Embryonic facial prominence (tissue), 1 donor: ENCODE results near the gene ENHO.
"Not testable (repeated sequence)": the region's sequence is repeated elsewhere in the genome, so short reads cannot be mapped to it uniquely, and the experiment has no call there.

Source experiments
- DNase-seq: peaks from one replicate; pipeline ENCODE4 v3.0.0-alpha.2; 2016; ENCODE audit errors: extremely low spot score

Gene ENHO

DNA sequence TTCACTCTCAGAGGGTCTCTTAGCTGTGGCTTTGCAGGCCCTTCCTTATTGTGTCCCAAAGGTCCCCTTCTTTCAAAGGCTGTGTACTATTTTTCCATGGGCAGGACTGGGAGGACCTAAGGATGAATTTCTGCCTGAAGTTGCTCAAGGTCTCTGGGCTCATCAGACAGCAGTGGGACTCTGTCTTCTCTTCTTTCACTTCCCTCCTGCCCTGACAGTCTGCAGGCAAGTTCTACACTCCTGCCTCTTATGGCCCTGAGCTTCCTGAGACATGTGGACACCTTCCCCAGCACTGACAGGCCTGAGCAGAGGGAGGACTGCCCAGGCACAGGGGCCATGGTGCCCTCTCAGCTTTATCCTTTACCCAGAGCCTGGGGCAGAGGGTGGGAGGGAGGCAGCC is 14.8 kb downstream of the ENHO start:
- DNase-seq = no peak

DNA sequence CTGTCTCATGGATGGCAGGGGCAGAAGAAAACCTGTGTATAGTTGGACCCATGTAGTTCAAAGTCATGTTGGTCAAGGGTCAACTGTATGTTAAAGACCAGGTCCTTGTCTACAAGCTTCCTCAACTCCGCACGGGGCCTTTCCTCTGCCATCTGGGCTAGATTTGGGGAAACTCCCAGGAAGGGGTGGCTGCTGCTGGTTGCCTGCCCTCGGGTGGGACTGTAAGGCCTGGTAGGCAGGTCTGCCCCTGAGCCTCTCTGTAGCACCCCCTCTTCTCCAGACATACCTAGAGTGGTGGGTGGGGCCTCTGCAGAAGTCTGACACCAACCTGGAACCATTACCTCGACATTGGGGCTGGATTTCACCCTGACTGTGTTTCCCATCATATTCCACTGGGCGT is 15.2 kb downstream of the ENHO start:
- no peak for DNase-seq

DNA sequence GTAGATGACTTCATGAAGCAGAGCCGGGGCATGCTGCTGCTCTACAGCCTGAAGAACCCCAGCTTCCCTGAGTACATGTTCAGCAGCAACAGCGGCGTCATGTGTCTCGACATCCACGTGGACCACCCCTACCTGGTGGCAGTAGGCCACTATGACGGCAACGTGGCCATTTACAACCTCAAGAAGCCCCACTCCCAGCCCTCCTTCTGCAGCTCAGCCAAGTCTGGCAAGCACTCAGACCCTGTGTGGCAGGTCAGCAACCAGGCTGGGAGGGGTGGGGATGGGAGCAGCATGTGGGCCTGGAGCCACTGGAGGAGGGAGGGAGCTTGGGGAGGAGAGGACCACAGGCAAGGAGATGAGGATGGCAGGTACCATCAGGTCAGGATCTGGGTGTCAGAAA is 16.2 kb downstream of the ENHO start:
- no peak for DNase-seq

DNA sequence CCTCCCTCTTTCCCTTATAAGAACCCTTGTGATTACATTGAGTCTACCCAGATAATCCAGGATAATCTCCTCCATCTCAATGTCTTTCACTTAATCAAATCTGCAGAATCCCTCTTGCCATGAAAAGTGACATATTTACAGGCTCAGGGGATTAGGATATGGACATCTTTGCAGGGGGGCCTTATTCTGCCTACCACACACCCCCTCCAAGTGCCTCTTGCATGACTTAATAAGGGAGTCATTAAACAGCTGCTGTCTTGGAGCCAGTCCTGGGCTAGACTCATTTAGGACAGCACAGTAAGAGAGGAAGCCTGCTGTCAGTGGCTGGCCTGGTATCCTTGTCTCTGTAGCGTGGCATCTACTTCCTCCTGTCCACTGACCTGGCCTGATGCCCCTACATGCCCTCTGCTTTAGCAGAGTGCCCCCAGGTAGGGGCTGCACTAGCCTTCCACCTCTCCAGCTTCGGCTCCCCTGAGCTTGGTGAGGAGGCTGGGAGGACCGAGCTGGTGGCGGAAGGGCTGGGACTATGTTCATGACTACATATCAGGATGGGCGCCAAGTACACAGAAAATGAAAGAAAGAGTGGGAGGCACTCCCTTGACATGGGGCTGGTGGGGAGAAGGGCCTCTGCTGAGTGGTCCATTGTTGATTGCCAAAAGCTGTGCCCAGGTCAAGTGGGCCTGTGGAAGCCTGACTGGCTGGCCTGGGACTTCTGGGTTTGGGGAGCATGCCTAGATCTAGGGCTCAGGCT is 17.2 kb downstream of the ENHO start:
- no peak for DNase-seq

DNA sequence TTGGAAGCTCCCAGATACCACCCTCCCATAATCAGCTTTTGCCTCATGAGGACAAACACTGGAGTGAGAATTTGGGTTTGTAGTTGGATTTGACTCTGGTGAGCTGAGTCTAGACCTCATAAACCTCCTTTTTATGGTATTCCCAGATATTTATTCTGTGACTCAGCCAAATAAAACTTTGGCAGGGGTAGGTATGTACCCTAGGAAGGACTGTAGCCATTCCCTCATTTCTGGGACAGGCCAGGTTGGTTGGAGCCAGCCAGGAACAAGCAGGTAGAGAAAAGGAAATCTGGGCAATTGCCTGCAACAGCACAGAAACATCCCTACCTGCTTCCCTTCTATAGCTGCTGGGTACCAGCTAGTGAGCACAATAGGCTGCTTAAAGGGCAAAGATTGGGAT is 19.4 kb downstream of the ENHO start:
- DNase-seq = no peak

DNA sequence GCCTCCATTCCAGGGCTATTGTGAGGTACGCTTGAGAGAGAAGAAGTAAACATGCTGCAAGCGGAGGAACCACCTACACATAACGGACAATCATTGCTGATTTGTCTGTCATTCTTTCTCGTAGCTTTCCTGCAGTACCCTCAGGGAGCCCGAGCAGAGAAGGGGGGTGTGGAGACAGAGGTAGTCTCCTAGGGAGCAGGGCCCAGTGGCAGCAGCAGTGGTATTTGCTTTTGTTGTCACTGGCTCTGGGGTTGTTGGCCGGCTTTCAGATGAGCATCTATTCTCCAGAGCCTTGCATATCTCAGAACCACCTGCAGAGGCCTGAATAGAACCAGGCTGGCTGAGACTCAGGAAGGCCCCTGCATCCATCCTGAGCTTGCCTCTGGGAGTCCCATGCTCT is 19.9 kb downstream of the ENHO start:
- no peak for DNase-seq

DNA sequence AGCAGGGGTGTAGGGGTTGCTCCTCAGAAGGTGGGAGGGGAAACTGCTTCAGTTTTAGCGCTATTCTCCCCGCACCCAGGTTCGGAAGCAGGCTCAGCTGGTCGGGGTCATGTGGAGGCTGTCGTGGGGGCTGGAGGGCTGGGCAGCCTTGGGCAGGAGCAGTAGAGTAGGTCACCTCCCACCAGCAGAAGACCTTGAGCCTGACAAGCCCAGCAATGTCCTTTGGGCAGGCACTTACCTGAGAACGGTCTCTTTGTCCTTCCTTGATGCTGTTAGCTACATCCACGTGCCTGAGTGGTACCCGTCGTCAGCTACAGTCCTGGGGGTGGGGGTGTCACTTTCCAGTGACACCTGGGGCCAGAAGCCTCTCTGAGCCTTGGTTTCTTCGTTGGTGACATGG is 20.3 kb downstream of the ENHO start:
- DNase-seq = no peak

DNA sequence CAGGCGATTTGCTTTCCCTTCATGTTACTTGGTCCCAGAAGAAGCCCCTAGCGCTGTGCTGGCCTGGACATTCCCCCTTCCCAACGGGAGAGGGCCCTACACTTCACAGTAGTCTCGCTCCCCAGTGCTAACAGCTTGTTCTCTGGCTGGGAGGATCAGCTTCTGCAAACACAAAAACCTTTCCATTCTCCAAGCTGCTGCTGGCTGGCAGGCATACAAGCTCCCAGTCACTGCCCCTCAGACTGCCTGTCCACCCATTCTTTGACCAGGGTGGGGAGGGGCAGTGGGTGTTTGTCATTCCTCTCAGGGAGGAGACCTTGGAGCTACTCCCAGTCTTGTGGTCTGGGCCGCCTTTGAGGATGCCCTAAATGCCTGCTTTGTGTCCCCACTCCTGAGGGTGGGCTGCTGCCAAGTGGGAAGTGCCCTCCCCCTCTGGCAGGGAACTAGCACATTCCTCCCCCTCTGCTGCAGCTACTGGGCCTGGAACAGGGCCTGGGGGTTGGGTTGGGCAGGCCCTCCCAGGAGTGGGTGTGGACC is 20.8 kb downstream of the ENHO start:
- no peak for DNase-seq

DNA sequence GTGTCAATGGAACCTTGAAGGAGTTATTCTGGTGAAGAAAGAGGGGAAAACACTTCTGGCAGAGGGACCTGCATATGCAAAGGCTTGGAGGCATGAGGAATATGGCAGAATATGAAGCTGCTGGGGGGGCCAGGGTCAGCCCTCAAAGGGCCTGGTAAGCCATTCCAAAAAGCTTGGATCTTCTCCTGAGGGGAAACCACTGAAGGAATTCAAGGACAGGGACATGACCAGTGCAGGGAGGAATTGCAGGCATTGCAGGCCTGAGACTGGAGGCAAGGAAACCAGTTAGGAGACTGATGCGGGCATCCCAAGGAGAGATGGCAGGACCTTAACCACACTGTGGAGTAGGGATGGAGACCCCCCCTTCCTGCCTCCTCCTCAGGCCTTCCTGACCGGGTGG is 21.4 kb downstream of the ENHO start:
- no peak for DNase-seq

DNA sequence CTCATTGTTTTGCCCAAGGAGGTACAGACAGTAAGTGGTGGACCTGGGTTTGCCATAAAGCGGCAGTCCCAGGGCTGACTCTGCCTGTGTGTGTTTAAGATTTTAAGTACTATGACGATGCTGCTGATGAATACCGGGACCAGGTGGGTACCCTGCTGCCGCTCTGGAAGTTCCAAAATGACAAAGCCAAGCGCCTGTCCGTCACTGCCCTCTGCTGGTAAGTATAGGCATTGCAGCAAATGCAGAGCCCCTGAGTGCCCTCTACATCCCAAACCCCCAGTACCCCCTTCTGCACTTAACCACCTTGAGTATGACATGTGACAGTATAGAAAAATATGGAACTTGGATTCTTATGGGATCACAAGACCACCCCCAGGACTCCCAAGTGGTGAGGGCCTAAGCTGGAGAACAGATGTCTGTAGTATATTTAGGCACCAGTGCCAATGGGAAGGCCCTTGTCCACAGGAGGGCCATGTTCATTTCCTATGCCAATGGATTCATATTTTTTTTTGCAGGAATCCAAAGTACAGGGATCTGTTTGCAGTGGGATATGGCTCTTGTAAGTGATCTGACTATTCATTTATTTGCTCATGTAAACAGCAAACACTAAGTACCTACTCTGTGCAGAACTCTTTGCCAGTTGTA is 22.0 kb downstream of the ENHO start:
- no peak for DNase-seq

DNA sequence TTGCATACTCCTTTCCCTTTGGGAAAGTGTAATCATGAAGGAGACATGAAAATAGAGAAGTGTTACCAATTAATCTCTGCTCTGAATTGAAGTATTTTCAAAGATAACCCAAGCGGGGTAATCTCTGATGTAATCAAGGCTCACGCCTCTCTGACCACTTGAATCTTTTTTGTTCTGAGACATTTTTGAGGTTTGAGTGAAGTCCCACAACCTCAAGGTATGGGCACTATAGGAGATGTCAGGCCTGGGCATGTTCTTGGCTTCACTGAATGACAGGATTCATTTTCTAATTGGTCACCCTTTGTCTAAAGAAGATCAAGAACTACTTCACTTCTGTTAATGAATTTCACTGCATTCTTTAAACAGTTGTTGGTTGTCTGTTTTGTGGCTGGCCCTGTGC is 23.7 kb downstream of the ENHO start:
- no peak for DNase-seq

DNA sequence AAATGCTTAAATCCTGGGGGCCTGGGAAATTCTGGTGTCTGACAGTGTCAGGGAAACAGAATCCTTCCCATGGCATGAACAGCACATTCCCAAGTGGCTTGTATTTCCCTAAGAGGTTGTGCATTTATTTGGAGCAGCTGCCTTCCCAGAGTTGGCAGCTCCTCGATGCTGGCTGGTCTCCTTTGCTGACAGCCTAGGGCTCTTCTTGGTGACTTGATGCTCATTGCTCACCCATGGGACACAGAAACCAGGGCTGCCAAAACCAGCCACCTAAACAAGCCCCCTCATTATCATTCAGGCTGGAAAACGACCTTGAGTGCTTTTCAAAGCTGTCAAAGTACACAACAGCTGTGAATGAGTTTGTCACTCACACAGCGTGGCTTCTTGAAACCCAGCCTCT is 24.2 kb downstream of the ENHO start:
- no peak for DNase-seq

DNA sequence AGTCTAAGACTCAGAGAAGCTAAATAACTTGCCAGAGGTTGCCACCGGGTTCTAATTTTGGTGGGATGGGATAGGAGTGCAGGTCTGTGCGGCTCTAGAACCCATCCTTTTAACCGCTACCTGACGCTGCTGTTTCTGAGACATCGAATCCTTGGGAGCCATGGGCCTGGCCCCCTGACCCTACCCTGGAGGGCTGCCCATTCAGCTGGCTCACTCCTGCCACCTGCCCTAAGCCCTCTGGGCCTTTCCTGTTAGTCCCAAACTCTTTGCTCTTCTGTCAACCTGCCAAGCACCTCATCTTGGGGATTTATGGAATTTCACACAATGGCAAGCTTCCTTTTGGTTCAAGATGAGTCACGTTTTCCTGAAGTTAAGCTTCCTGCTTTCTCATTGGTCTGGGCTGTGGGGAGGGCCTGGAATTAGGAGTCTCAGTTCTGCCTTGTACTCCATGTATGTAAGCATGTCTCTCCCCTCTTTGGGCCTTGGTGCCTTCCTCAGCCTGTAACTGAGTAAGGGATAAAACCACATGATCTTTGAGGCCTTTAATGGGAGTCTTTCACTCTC is 26.6 kb downstream of the ENHO start:
- no peak for DNase-seq

DNA sequence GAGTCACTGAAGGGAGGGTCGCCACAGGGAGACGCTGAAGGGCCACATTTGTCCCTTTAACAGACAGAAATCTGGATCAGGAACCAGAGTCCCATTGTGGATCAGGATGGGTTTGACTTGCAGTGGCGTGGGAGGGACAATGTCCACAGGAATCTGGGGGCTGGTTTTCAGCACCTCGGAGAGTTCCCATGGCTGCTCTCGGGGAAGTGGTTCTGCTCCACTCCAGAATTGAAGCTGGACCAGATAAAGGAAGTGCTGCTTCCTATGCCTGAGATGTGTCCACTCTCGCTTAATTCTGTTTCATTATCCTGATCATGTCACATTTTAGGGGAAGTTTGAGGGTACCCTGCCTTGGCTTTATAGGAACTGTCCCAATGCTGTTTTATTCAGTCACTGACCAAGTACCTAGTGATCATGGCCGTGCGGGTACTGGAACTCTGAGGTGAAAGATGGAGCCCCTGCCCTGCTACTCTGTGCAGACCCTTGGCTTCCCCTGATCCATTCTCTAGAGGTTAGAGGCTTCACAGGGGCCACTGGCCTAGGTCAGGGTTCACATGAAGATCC is 28.7 kb downstream of the ENHO start:
- DNase-seq = no peak

DNA sequence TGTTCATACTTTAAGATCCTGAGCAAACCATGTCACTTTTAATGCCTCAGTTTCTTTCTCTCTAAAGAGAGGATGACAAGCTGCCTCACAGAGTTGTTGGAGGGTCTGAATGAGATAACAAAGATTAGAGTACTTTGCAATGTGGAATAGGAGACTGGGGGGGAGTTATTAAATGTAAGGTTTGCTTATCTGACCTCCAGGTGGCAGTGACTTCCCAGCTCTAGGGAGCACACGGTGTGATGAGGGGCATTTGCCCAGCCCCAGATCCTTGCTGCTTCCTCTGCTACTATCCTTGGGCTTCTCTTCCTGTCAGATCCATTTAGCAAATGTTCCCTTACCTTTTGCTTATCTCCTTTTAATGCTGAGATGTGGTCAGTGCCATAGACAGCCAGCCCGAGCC is 30.7 kb downstream of the ENHO start:
- DNase-seq = no peak

DNA sequence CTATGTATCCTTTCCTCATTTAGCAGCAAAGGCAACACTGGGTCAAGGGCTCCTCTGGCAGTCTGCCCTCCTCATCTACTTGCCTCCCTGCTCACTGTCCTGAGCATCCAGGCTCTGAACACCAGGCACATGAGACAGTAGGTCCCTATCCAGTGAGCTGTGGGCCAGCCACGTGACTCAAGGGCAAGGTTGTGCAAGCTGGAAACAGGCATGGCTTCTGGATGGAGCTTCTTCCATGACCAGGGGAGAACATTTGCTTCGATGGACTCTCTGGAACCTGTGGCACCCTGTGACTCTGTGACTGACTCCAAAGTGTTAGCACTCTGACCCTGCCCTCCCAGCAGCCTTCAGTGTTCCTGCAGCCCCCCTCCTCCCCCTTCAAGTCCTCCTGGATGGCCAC is 31.2 kb downstream of the ENHO start:
- no peak for DNase-seq

DNA sequence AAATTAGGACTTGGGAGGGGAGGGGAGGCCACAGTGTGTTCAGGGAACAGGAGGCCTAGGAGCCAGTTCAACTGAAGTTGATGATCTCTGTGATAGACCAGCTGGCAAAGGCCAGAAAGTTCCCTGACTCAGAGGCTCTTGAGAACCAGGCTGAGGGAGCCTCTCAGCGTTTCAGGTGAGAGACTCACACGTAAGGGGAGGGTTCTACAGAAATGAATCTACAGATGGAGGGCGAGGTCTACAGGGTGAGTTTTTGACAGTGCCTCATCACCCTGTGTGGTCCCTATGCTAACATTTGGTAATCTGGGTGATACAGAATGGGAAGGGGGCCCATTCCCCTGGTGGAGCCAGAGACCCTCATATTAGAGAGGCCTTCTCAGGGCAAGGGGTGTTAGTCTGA is 32.0 kb downstream of the ENHO start:
- no peak for DNase-seq

DNA sequence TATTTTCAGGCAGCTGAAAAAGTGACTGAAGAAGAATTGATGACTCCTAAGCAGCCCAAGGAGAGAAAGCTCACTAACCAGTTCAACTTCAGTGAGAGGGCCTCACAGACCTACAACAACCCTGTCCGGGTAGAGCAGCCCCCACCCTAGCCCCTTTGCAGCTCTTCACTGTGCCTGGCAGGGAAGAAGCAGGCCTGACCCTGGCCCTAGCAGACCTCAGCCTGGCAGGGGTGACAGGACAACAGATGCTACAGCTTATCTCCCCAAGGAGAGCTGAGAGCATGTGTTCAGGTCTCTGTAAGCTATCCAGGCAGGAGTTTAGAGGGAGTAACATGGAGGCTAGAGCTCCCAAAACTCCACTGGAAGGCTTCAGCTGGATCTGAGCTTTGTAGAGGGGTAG is 32.4 kb downstream of the ENHO start:
- DNase-seq = no peak

DNA sequence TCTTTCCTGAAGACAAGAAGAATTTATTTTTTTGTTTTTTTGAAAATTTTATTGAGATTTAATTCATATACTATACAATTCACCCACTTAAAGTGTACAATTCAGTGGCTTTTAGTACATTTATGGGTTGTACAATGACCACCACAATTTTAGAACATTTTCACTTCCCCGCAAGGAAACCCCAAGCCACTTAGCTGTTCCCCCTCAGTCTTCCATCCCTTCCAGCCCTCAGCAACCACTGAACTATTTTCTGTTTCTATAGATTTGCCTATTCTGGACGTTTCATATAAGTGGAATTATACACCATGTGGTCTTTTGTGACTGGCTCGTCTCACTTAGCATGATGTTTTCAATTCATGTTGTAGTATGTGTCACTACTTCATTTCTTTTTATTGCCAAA is 36.2 kb downstream of the ENHO start:
- DNase-seq = no peak

DNA sequence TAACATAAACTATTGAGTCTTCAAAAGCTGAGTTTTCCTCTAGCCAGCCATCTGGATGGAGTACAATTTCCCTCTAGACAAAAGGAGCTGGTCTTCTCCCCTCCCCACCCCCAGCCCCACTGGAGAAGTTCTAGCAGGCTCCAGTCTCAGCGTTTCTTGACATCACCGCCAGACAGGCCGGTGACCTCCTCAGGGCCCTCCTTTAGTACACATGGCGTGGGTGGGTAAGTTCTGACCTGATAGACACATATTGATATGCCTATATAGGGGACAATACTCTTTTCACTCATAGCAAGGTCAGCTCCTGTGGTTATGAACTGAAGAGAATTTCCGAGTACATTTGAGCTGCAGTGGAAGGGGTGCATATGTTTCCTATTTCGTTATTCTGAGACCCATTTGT is 37.0 kb downstream of the ENHO start:
- no peak for DNase-seq

DNA sequence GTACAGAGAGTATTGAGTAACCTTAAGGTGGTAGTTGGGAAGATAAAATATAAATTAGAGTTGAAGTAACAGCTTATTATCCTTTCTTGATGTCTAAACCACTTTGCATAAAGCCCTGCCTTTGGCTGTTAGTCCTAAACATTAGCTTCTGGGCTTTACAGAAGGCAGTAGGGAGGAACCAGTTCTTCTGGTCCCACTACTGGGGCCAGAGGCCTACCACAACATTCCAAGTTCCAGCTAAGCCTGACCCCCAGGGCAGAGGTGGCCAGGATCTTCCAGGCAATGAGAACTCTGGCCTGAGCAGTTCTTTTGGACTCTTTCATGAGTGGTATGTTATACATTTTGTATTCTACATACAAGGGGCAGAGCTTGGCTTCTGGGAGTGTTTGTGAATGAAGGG is 38.1 kb downstream of the ENHO start:
- no peak for DNase-seq

DNA sequence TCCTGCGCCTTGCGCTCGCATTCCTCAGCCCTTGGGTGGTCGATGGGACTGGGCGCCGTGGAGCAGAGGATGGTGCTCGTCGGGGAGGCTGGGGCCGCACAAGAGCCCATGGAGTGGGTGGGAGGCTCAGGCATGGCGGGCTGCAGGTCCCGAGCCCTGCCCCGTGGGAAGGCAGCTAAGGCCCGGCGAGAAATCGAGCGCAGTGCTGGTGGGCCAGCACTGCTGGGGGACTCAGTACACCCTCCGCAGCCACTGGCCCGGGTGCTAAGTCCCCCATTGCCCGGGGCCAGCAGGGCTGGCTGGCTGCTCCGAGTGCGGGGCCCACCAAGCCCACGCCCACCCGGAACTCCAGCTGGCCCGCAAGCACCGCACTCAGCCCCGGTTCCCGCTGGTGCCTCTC is 40.0 kb downstream of the ENHO start:
- not testable (repeated sequence) for DNase-seq

DNA sequence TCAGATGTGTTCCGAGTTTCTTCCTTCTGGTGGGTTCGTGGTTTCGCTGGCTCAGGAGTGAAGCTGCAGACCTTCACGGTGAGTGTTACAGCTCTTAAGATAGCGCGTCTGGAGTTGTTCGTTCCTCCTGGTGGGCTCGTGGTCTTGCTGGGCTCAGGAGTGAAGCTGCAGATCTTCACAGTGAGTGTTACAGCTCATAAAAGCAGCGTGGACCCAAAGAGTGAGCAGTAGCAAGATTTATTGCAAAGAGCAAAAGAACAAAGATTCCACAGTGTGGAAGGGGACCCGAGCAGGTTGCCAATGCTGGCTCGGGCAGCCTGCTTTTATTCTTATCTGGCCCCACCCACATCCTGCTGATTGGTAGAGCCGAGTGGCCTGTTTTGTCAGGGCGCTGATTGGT is 41.2 kb downstream of the ENHO start:
- DNase-seq = not testable (repeated sequence)
